KMS-11 (cell line): Measurements from ENCODE around the gene BSND.
"Not testable (repeated sequence)": the region's sequence is repeated elsewhere in the genome, so short reads cannot be mapped to it uniquely, and the experiment has no call there.

Experiments used
- H2AFZ ChIP-seq: fragments of 200-600 bp; sonication (generic); 2 replicates; pipeline ENCODE4 v1.6.1; 2016; ENCODE audit warnings: antibody characterized with exemption, mixed run types, low read depth
- H3K27ac ChIP-seq: fragments of 200-600 bp; sonication (generic); 2 replicates; pipeline ENCODE4 v1.6.1; 2016; ENCODE audit warnings: mild to moderate bottlenecking, mixed run types
- H3K27me3 ChIP-seq: fragments of 200-600 bp; sonication (generic); 2 replicates; pipeline ENCODE4 v1.6.1; 2017; ENCODE audit warnings: mild to moderate bottlenecking, low read depth, mixed run types, moderate library complexity; ENCODE audit not compliant: insufficient read depth
- H3K36me3 ChIP-seq: fragments of 200-600 bp; sonication (generic); 2 replicates; pipeline ENCODE4 v1.6.1; 2017; ENCODE audit warnings: mild to moderate bottlenecking, mixed run types; ENCODE audit not compliant: insufficient read depth
- H3K4me1 ChIP-seq: fragments of 200-600 bp; sonication (generic); 2 replicates; pipeline ENCODE4 v1.6.1; 2016; ENCODE audit warnings: mild to moderate bottlenecking, low read depth, mixed run types; ENCODE audit not compliant: poor library complexity, severe bottlenecking
- H3K4me2 ChIP-seq: fragments of 200-600 bp; sonication (generic); 2 replicates; pipeline ENCODE4 v1.7.0; 2016; ENCODE audit warnings: mild to moderate bottlenecking, mixed run types
- H3K4me3 ChIP-seq: fragments of 200-600 bp; sonication (generic); IDR thresholded peaks from 2 replicates; pipeline ENCODE4 v1.6.1; 2017; ENCODE audit warnings: low read depth, low read length, mixed read lengths; ENCODE audit not compliant: insufficient read depth
- H3K79me2 ChIP-seq: fragments of 200-600 bp; sonication (generic); 2 replicates; pipeline ENCODE4 v1.6.1; 2016; ENCODE audit warnings: low read depth, mixed run types; ENCODE audit not compliant: insufficient read depth
- H3K9ac ChIP-seq: fragments of 200-600 bp; sonication (generic); 2 replicates; pipeline ENCODE4 v1.6.1; 2016; ENCODE audit warnings: mild to moderate bottlenecking, mixed run types
- H4K20me1 ChIP-seq: fragments of 200-600 bp; sonication (generic); 2 replicates; pipeline ENCODE4 v1.6.1; 2016; ENCODE audit warnings: mild to moderate bottlenecking, mixed run types; ENCODE audit not compliant: insufficient read depth
- TF ChIP-seq, protein P1 (sequence below): fragments of 200-600 bp; sonication (generic); conservative IDR thresholded peaks from 2 replicates; pipeline ENCODE4 v1.6.1; 2017; ENCODE audit warnings: low read depth, mild to moderate bottlenecking, antibody characterized with exemption, low read length, moderate library complexity, mixed read lengths

Gene BSND

DNA sequence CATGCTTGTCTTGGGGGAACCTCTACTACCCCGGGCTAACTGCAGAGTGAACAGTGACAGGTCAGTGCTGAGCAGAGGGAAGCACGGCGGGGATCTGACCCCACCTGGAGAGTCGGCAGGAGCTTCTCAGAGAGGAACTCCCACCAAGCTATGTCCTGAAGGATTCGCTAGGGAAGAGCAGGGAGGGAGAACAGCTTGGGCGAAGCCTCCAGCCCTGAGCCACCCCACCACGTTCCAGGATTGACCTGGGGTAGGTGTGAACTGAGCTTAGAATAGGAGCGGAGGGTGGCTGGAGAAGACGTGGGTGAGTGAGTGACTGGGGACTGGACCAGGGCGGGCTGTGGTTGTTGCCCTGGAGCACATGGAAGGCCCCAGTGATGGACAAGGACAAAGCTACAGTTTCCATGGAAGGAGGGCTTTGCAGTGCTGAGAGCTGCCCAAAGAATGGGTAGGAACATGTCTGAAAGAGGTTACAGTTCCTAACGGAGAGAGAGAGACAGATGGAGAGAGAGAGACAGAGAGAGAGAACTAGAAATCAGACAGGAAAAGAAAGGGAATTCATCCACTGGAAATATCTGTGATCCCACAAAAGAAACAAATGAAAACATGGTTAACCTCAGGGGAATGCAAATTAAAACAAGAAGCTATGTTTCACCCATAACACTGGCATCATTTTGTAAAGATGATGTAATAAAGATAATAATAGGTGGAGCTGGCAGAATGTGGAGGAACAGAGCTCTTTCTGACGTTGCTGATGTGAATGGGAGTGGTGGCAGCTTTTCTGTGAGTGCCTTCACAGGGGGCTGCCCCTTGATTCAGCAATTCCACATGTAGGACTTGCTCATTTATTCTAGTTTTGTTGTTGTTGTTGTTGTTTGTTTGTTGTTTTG lies 17.2 kb downstream of the BSND start:
- TF ChIP-seq, protein P1, sequence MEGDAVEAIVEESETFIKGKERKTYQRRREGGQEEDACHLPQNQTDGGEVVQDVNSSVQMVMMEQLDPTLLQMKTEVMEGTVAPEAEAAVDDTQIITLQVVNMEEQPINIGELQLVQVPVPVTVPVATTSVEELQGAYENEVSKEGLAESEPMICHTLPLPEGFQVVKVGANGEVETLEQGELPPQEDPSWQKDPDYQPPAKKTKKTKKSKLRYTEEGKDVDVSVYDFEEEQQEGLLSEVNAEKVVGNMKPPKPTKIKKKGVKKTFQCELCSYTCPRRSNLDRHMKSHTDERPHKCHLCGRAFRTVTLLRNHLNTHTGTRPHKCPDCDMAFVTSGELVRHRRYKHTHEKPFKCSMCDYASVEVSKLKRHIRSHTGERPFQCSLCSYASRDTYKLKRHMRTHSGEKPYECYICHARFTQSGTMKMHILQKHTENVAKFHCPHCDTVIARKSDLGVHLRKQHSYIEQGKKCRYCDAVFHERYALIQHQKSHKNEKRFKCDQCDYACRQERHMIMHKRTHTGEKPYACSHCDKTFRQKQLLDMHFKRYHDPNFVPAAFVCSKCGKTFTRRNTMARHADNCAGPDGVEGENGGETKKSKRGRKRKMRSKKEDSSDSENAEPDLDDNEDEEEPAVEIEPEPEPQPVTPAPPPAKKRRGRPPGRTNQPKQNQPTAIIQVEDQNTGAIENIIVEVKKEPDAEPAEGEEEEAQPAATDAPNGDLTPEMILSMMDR: no peak
- Histone ChIP-seq H4K20me1 (no peaks in the 10 kb centered on the region), H3K4me2 (no peak overlapping the region), H3K9ac (no peak overlapping the region), H3K4me3 (no peak overlapping the region), H2AFZ (no peak overlapping the region), H3K27ac (no peak overlapping the region), H3K79me2 (no peaks in the 10 kb centered on the region), H3K27me3 (no peaks in the 10 kb centered on the region), H3K36me3 (no peaks in the 10 kb centered on the region), H3K4me1 (no peaks in the 10 kb centered on the region)

DNA sequence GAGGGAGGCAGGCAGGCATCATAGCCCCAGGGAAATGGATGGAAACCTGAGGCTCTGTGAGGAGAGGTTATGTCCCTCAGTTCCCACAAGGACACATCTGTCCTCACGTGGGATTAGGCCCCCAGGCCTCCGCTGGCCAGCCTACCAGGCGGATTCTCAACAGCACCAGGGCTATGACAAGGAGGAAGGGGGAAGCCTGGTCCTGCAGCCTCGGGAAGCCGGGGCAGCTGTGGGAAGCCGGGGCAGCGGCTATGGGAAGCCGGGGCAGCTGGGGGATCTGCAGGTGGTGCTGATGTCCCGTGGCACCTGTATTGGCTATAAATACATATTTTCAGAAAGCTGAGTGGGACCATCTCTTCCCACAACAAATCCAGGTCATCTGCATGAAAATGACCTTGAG lies 19.7 kb downstream of the BSND start:
- no peak overlapping the region for H3K27ac ChIP-seq
- no peaks in the 10 kb centered on the region for H3K4me1 ChIP-seq
- H4K20me1 ChIP-seq: no peaks in the 10 kb centered on the region
- no peak overlapping the region for H3K4me2 ChIP-seq
- no peaks in the 10 kb centered on the region for H3K36me3 ChIP-seq
- H3K27me3 ChIP-seq: no peaks in the 10 kb centered on the region
- H3K9ac ChIP-seq: no peak overlapping the region
- no peaks in the 10 kb centered on the region for H3K79me2 ChIP-seq
- TF ChIP-seq, protein P1: no peak
- H3K4me3 ChIP-seq: no peak overlapping the region
- H2AFZ ChIP-seq: no peak overlapping the region

DNA sequence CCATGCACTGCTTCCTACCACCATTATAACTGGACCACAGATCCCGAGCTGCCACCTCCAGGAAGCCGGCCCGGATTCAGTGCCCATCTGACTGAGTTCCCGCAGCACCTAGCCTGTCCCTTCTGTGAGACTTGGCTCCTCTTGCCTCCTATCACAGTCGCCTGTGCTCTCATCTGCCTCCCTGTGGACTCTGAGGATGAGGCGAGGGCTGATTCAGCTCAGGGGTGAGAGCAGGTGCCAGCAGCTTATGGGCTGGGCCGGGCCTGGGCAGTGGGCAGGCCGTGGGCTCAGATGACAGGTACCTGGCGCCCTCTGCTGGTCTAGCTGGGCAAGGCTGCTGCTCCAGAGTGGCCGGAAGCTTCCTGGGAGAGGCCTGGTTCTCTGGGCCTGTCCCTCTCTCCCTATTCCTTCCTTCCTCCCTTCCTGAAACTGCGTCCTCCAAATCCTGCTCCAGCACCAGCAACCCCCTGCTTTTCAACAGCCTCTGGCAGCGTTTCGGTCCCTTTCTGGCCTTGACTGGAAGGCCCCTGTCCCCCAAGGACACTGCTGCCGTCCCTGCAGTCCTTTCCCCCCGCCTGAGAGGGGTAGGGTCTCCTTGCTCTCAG lies 23.3 kb downstream of the BSND start:
- H3K79me2 ChIP-seq: no peaks in the 10 kb centered on the region
- TF ChIP-seq, protein P1: peak; percentile 73
- peak overlapping the region; percentile 41; the same call in 1 of the 2 replicates for H2AFZ ChIP-seq
- H3K4me2 ChIP-seq: no peak overlapping the region
- no peak overlapping the region for H3K9ac ChIP-seq
- no peak overlapping the region for H3K4me3 ChIP-seq
- no peak overlapping the region for H3K27ac ChIP-seq
- H3K36me3 ChIP-seq: no peaks in the 10 kb centered on the region
- H3K27me3 ChIP-seq: no peaks in the 10 kb centered on the region
- H4K20me1 ChIP-seq: no peaks in the 10 kb centered on the region
- H3K4me1 ChIP-seq: no peaks in the 10 kb centered on the region

DNA sequence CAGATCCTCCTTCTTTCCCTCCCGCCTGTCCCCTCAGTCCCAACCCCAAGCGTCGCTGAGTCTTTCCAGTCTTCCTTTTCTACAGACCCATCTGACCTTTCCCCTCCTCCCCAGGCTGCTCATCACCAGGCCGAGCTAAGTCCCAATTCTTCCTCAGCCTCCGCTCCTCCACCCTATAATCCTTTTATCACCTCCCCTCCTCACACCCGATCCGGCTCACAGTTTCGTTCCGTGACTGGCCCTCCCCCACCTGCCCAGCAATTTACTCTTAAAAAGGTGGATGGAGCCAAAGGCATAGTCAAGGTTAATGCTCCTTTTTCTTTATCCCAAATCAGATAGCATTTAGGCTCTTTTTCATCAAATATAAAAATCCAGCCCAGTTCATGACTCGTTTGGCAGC lies 25.4 kb downstream of the BSND start:
- H3K36me3 ChIP-seq, H3K79me2 ChIP-seq, H3K9ac ChIP-seq, H3K4me1 ChIP-seq, H3K27me3 ChIP-seq, H2AFZ ChIP-seq, H3K4me3 ChIP-seq, H3K4me2 ChIP-seq, H3K27ac ChIP-seq, H4K20me1 ChIP-seq: not testable (repeated sequence)

DNA sequence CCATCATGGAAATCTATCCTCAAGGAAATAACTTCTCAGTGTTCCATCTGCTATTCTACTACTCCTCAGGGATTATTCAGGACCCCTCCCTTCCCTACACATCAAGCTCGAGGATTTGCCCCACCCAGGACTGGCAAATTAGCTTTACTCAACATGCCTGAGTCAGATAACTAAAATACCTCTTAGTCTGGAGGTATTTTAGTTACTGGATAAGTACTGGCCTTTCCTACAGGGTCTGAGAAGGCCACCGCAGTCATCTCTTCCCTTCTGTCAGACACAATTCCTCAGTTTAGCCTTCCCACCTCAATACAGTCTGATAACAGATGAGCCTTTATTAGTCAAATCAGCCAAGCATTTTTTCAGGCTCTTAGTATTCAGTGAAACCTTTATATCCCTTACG lies 27.9 kb downstream of the BSND start:
- not testable (repeated sequence) for H3K36me3 ChIP-seq, H3K79me2 ChIP-seq, H3K27ac ChIP-seq, H3K4me1 ChIP-seq, H3K27me3 ChIP-seq, H3K9ac ChIP-seq, H2AFZ ChIP-seq, H4K20me1 ChIP-seq, H3K4me3 ChIP-seq, H3K4me2 ChIP-seq

DNA sequence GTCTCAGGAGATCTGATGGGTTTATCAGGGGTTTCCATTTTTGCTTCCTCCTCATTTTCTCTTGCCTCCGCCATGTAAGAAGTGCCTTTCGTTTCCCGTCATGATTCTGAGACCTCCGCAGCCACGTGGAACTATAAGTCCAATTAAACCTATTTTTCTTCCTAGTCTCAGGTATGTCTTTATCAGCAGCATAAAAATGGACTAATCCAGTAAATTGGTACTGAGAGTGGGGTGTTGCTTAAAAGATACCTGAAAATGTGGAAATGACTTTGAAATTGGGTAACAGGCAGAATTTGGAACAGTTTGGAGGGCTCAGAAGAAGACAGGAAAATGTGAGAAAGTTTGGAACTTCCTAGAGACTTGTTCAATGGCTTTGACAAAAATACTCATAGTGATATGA lies 32.4 kb downstream of the BSND start:
- H2AFZ ChIP-seq, H3K79me2 ChIP-seq, H3K27ac ChIP-seq, H3K27me3 ChIP-seq, H3K4me1 ChIP-seq, H3K9ac ChIP-seq, H3K4me3 ChIP-seq, H3K4me2 ChIP-seq, H3K36me3 ChIP-seq, H4K20me1 ChIP-seq: not testable (repeated sequence)
